ENCODE measurements around the gene NDUFAF2.

NDUFAF2 gene

GRCh38 chr5:61084658-61085057 lies 139.7 kb downstream of the NDUFAF2 start:
- Histone ChIP-seq H3K9me3 (ENCODE audit: insufficient read depth, low read length) (no peaks in the 10 kb centered on the region), H3K9ac (ENCODE audit: low read length) (no peak overlapping the region), H2AFZ (ENCODE audit: low read depth, low read length, severe bottlenecking) (no peak overlapping the region), H3K36me3 (ENCODE audit: low read length) (no peaks in the 10 kb centered on the region), H3K9me2 (replicated peaks; ENCODE audit: insufficient read depth, low read length) (no peaks in the 10 kb centered on the region), H3F3A (ENCODE audit: insufficient read depth) (no peaks in the 10 kb centered on the region), H3K27ac (ENCODE audit: low read depth, low read length) (no peak overlapping the region), H3K79me2 (ENCODE audit: insufficient read depth, low read length) (no peaks in the 10 kb centered on the region), H3K4me2 (ENCODE audit: low read depth, low read length, poor library complexity, severe bottlenecking) (no peak overlapping the region), H3K4me3 (ENCODE audit: insufficient read depth, low read length, poor library complexity, severe bottlenecking) (no peak overlapping the region), H4K20me1 (ENCODE audit: low read depth, low read length) (no peaks in the 10 kb centered on the region), H3K27me3 (ENCODE audit: low read length) (no peaks in the 10 kb centered on the region)
- no peak for TF ChIP-seq EZH2phosphoT487 (conservative IDR thresholded peaks at IDR 0.05; ENCODE audit: low read length)
- TF ChIP-seq CTCF (IDR thresholded peaks at IDR 0.05; ENCODE audit: insufficient read depth, low read length, poor library complexity, severe bottlenecking) = no peak

- Histone ChIP-seq H2AFZ (ENCODE audit: low read depth, low read length, severe bottlenecking) (no peak overlapping the region), H3K79me2 (ENCODE audit: insufficient read depth, low read length) (no peaks in the 10 kb centered on the region), H3K9ac (ENCODE audit: low read length) (no peak overlapping the region), H3K27me3 (ENCODE audit: low read length) (no peaks in the 10 kb centered on the region), H3K4me3 (ENCODE audit: insufficient read depth, low read length, poor library complexity, severe bottlenecking) (no peak overlapping the region), H3K27ac (ENCODE audit: low read depth, low read length) (no peak overlapping the region), H3K9me3 (ENCODE audit: insufficient read depth, low read length) (no peaks in the 10 kb centered on the region), H3F3A (ENCODE audit: insufficient read depth) (no peaks in the 10 kb centered on the region), H3K36me3 (ENCODE audit: low read length) (no peaks in the 10 kb centered on the region), H3K9me2 (replicated peaks; ENCODE audit: insufficient read depth, low read length) (no peaks in the 10 kb centered on the region), H4K20me1 (ENCODE audit: low read depth, low read length) (no peaks in the 10 kb centered on the region), H3K4me2 (ENCODE audit: low read depth, low read length, poor library complexity, severe bottlenecking) (no peak overlapping the region)
- no peak for TF ChIP-seq EZH2phosphoT487 (conservative IDR thresholded peaks at IDR 0.05; ENCODE audit: low read length)
- TF ChIP-seq CTCF (IDR thresholded peaks at IDR 0.05; ENCODE audit: insufficient read depth, low read length, poor library complexity, severe bottlenecking) = no peak
These were observed 140.9 kb downstream of the NDUFAF2 start for GRCh38 chr5:61085885-61086284.

- Histone ChIP-seq H3K9me2 (replicated peaks; ENCODE audit: insufficient read depth, low read length) (no peaks in the 10 kb centered on the region), H3F3A (ENCODE audit: insufficient read depth) (no peaks in the 10 kb centered on the region), H3K79me2 (ENCODE audit: insufficient read depth, low read length) (no peaks in the 10 kb centered on the region), H4K20me1 (ENCODE audit: low read depth, low read length) (no peaks in the 10 kb centered on the region), H3K27ac (ENCODE audit: low read depth, low read length) (no peak overlapping the region), H3K9me3 (ENCODE audit: insufficient read depth, low read length) (no peaks in the 10 kb centered on the region), H3K4me2 (ENCODE audit: low read depth, low read length, poor library complexity, severe bottlenecking) (no peak overlapping the region), H3K9ac (ENCODE audit: low read length) (no peak overlapping the region), H2AFZ (ENCODE audit: low read depth, low read length, severe bottlenecking) (no peak overlapping the region), H3K36me3 (ENCODE audit: low read length) (no peaks in the 10 kb centered on the region), H3K27me3 (ENCODE audit: low read length) (no peaks in the 10 kb centered on the region), H3K4me3 (ENCODE audit: insufficient read depth, low read length, poor library complexity, severe bottlenecking) (no peak overlapping the region)
- TF ChIP-seq CTCF (IDR thresholded peaks at IDR 0.05; ENCODE audit: insufficient read depth, low read length, poor library complexity, severe bottlenecking) (no peak), EZH2phosphoT487 (conservative IDR thresholded peaks at IDR 0.05; ENCODE audit: low read length) (no peak)
These were observed 142.9 kb downstream of the NDUFAF2 start for GRCh38 chr5:61087921-61088320.

Measured in SU-DHL-6 (cell line).